OCI-LY7 (cell line): ENCODE measurements around the gene CFAP69.

ENCODE experiments used
- EZH2phosphoT487 ChIP-seq: fragments of 200-600 bp; sonication (generic); IDR thresholded peaks from 2 replicates; pipeline ENCODE4 v1.6.1; 2018; ENCODE audit warnings: low read depth, borderline replicate concordance, mild to moderate bottlenecking, mixed run types, antibody characterized with exemption, low read length, moderate library complexity, mixed read lengths
- TF ChIP-seq, protein P1 (sequence below): fragments of 200-600 bp; sonication (generic); conservative IDR thresholded peaks from 2 replicates; pipeline ENCODE4 v1.5.1; 2014; ENCODE audit warnings: mild to moderate bottlenecking, antibody characterized with exemption, low read length, moderate library complexity, mixed read lengths

DNA sequence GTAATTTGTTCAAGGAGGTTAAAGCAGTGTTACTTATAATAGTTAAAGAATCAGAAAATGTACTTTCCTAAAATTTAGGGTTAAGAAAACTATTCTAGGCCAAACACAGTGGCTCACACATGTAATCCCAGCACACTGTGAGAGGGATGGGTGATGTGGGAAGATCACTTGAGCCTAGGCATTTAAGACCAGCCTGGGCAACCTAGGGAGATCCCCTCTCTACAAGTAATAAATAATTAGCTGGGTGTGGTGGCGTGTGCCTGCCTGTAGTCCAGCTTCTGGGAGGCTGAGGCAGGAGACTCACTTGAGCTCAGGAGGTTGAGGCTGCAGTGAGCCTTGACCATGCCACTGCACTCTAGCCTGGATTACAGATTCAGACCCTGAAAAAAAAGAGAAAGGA is 37.0 kb upstream of the CFAP69 start:
- TF ChIP-seq, protein P1, sequence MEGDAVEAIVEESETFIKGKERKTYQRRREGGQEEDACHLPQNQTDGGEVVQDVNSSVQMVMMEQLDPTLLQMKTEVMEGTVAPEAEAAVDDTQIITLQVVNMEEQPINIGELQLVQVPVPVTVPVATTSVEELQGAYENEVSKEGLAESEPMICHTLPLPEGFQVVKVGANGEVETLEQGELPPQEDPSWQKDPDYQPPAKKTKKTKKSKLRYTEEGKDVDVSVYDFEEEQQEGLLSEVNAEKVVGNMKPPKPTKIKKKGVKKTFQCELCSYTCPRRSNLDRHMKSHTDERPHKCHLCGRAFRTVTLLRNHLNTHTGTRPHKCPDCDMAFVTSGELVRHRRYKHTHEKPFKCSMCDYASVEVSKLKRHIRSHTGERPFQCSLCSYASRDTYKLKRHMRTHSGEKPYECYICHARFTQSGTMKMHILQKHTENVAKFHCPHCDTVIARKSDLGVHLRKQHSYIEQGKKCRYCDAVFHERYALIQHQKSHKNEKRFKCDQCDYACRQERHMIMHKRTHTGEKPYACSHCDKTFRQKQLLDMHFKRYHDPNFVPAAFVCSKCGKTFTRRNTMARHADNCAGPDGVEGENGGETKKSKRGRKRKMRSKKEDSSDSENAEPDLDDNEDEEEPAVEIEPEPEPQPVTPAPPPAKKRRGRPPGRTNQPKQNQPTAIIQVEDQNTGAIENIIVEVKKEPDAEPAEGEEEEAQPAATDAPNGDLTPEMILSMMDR, result no peak
- TF ChIP-seq EZH2phosphoT487, result no peak
